GM18873 (cell line): ENCODE measurements around the gene SLC9A9.
"Not testable (repeated sequence)": the region's sequence is repeated elsewhere in the genome, so short reads cannot be mapped to it uniquely, and the experiment has no call there.

Experiments used
- ATAC-seq: cut with Tn5 transposase; IDR thresholded peaks from one replicate; pipeline ENCODE4 v1.9.1; 2021; ENCODE audit warnings: mild to moderate bottlenecking, moderate library complexity, moderate number of reproducible peaks; ENCODE audit not compliant: unreplicated experiment, low FRiP score

The SLC9A9 gene

DNA sequence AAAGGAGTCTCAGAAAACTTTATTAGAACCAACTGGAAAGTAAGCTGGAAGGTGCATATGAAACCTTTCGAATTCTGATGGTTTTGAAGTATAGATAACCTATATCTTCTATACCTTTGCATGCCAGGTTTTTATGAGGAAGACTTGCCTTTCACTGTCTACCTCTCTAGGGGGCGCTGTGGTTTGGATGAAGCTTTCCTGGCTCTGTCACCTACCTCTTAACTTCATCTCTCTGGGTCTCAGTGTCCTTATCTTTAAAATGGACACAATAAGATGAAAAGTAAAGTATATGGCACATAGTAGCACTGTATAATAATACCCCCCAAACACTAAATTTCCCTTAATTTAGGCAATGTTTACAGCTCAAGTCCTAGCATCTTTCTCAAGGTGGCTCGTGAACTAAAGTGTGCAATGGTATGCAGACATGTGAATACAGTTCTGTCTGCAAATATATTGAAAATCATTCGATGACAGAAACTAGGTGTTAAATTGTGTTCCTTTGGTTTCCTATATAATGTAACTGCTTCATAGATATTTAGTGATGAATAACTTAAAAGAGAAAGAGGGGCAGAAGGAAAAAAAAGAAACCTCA is 414.4 kb downstream of the SLC9A9 start:
- no peak for ATAC-seq

DNA sequence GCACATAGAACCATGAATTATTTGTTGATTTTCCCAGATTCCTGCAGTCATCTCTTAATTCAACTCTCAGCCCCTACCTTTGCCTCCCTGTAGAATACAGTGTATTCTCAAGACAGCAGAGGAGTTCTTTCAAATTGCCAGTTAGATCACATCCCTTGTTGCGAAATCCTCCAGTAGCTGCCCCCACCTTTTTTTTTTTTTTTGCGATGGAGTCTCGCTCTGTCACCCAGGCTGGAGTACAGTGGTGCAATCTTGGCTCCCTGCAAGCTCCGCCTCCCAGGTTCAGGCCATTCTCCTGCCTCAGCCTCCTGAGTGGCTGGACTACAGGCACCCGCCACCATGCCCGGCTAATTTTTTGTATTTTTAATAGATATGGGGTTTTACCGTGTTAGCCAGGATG is 417.0 kb downstream of the SLC9A9 start:
- not testable (repeated sequence) for ATAC-seq

DNA sequence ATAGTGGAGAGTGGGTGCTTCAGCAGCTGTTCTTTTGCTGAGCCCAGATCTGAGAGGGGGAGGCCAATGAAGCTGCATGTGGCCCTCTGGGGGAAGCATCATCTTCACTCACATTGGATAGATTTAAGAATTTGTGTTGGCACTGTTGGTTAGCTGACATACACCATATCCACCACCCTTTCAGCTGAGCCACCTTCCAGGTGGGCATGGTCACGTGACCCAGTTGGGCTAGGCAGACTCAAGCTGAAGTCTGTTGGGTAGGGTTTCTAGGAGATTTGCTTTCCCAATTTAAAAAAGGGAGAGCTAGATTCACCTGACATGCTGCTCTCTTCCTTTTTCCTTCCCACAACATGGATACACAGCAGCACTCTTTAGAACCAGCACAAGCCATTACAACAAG is 417.7 kb downstream of the SLC9A9 start:
- ATAC-seq, result no peak

DNA sequence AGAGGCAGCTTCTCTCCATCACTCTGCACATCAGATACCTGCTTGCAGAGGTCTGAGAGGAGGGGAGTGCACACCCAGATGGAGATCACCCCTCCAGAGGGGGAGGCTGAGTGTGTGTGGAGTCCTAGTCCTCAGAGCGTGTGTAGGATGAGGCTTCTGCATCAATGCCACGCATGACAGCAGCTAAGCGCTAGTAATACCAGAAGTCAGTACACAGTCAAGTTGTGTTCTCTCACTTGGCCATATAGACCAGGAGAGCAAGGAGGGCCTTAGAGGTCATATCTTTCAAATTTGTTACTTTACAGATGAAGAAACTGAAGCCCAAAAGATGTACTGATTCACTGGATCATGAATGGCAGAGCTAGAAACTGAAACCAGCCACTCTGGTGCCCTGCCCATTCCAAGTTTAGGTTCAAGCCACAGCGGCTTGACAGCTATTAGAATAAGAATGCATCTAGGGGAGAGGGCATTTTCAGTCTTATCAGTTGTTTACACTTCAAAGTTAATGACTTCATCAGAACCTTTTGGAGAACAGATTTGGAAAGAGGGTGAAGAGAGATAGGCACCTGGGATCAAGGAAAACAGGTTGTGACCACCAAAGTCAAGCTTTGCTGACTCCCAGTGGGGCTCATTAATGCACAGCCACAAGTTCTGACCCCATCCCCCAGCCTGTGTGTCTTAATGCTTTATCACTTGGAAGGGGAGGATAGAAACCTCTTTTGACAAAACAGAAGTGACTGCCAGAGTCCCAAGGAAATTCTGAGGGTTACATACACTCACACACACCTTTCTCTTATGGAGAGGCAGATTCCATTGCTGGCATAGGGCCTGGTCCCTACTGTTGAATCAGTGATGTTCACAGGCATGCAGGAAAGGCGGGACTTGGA is 418.4 kb downstream of the SLC9A9 start:
- no peak for ATAC-seq

DNA sequence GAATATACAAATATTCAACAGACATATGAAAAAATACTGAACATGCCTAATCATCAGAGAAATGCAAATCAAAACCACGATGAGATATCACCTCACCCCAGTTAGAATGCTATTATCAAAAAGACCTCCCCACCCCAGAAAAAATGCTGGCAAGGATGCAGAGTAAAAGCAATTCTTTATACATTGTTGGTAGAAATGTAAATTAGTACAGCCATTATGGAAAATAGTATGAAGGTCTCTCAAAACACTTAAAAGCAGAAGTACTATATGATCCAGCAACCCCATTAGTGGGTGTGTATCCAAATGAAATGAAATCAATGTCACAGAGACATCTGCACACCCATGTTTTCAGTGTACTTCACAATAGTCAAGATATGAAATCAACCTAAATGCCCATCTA is 420.0 kb downstream of the SLC9A9 start:
- no peak for ATAC-seq

DNA sequence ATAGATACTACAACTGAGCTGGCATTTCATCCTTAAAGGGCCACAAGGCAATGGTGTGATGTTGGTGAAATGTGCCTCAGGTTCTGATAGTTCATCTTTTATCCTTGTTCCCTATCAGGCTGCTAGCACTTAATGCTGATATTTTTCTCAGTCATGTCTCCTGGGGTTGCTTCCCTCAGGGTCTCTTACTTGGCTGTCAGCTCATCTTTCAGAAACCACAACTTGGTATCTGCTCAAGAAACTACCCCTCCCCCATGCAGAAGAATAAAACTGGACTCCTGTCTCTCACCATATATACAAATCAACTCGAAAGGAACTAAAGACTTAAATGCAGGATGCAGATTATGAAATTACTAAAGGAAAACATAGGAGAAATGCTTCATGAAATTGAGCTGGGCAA is 420.6 kb downstream of the SLC9A9 start:
- ATAC-seq, result no peak

DNA sequence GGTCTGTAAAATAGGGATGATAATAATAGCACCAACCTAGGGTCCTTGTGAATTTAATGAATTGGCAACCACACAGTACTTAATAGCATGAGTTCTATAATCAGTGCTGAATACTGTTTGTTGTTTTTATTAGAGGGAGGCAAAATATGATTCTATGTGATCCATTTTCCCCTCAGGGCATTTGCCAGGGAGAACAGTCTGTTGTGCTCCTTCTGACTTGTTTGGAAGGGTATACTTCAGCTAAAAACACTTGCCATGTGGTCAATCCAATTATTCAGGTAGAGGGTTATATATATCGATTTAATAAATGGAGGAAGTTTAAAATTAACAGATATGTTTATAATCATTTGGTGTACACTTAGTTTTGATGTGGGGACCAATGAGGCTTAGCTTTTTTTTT is 423.4 kb downstream of the SLC9A9 start:
- no peak for ATAC-seq

DNA sequence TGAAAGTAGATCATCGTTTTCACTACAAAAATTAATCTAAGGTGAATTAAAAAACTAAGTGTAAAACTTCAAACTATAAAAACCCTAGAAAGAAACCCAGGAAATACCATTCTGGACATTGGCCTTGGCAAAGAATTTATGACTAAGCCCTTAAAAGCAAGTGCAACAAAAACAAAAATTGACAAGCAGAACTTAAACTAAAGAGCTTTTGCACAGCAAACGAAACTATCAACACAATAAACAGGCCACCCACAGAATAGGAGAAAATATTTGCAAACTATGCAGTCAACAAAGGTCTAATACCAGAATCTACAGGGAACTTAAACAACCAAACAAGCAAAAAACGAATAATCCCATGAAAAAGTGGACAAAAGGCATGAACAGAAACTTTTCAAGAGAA is 426.7 kb downstream of the SLC9A9 start:
- no peak for ATAC-seq

DNA sequence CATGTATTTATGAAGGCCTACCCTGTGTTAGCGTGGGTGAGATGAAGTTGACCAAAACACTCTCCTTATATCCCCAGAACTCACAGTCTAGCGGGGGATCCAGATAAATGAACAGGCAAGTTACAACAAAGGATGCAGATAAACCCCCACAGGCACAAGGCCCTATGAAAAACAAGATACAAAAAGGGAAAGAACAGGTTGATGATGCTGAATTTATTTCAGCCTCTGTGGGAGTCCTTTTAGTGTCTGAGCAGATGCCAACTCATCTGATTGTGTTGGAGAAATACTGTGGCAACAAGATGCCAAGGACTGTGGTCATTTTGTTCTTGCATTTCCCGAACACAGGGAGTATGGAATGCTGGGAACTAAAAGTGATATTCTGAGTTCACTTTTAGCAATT is 428.7 kb downstream of the SLC9A9 start:
- no peak for ATAC-seq

DNA sequence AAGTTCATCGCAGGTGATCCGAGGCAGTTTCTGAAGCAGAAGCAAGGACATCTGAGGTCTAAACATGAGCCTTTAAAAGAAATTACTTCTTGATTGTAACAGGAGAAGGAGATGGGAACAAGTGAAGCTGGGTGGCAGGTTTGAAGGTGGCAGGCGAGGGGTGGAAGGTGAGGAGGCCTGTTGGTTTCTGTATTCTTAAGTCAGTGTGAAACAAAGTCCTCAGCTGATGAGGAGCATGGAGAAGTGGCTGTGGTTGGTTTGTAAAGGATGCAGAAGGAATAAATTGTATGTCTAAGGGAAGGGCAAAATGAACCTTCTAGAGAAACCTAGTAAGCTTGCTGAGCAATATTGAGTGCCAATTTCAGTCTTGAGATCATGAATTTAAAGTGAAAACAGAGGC is 429.9 kb downstream of the SLC9A9 start:
- no peak for ATAC-seq

DNA sequence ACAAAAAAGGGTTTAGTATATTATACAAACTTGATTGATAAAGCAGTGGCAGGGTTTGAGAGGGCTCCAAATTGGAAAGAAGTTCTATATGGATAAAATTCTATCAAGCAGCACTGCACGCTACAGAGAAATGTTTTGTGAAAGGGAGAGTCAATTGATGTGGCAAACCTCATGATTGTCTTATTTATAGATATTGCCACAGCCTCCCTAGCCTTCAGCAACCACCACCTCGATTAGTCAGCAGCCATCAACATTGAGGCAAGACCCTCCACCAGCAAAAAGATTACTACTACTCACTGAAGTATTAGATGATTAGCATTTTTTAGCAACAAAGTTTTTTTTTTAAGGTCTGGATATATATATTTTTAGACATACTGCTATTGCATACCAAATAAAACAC is 432.0 kb downstream of the SLC9A9 start:
- ATAC-seq, result no peak

DNA sequence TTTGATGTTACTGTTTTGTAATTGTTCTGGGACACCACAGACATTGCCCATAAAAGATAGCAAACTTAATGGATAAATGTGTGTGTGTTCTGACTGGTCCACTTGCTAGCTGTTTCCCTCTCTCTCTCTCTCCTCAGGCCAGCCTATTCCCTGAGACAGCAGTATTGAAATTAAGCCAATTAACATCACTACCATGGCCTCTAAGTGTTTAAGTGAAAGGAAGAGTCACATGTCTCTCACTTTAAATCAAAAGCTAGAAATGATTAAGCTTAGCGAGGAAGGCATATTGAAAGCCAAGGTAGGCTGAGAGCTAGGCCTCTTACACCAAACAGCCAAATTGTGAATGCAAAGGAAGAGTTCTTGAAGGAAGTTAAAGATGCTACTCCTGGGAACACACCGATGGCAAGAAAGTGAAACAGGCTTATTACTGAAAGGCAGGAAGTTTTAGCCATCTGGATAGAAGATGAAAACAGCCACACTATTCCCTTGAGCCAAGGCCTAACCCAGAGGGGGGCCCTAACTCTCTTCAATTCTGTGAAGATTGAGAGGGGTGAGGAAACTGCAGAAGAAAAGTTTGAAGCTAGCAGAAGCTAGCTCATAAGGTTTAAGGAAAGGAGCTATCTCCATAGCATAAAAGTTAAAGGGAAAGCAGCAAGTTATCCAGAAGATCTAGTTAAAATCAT is 433.6 kb downstream of the SLC9A9 start:
- ATAC-seq, result no peak

DNA sequence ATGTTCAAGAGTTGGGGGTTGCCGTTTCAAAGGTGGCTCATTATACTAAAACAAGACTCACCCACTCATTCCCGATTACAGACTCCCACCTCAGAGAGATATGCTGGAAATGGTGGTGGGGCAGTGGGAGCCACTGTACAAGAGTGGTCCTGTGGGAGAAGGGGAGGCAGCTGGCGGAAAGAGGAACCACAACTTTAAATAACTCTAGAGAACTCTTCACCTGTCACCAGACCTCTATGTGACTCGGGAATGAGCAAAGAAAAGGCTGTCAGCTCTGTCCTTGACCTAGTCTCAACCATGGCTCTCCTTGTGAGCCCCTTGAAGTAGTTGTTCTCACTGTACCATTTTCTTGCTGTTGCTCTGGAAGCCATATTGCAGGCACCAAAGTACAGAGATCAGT is 434.9 kb downstream of the SLC9A9 start:
- ATAC-seq, result no peak

DNA sequence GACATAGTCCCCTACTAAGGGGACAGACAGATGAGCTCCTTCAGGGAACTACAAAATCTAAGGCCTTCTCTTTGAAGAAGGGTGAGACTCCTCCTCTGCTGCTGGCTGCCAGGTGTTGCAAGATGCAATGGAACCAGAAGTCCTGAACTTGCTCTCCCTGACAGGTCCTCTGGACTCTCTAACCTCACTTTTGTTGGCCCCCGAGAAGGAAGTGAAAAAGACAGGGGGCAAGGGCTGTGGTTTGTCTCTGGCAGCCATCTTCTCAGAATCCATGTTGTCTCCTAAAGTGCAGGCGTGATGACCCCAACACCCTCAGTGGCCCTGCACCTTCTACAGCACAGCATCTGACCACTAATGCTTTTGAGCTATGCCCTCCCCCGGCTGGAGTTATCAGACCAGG is 436.2 kb downstream of the SLC9A9 start:
- no peak for ATAC-seq

DNA sequence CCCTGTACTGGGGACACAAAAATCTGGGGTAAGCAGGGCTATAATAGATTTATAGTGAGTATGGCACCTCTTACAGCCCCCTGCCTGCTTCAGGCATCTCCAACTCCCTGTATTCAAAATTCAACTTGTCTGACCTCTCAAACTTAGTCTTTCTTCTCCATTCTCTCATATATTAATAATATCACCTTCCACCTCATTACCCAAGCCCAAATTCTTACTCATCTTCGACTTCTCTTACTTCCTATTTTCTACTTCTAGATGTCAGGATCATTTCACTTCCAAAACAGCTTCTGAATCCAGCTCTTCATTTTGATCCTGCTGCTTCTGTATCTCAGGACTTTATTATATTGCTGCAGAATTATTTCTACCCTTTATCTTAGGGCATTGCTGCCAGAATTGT is 438.0 kb downstream of the SLC9A9 start:
- no peak for ATAC-seq

DNA sequence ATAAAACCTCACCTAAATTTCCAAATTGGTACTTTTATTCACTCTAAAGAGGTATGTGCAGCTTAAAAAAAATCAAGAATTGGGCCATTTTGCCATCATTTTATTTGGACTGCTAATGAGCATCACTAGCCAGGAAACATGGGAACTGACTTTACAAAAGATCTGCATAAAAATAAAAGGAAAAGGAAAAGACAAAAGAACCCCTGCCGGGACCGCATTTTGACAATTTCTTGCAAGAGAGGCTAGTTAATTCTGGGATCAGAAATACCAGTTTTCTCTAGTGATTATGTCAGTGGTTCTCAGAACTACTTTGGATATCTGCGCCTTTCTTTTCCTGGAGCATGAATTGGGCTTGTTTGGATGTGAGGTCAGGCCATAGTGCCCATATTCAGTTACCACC is 439.5 kb downstream of the SLC9A9 start:
- no peak for ATAC-seq

DNA sequence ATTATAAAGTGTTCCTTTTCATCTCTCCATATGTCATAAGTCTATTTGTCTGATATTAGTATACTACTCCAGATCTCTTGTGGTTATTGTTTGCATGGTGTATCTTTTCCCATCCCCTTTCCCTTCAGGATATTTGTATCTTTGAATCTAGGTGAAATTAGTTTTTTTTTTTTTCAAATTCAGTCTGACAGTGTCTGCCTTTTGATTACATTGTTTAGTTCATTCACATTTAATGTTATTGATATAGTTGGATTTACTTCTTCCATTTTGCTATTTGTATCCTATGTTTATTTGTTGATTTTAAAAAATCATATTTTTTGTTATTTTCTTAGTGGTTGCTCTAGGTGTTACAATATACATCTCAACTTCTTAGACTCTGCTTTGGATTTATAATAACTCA is 445.7 kb downstream of the SLC9A9 start:
- ATAC-seq, result no peak

DNA sequence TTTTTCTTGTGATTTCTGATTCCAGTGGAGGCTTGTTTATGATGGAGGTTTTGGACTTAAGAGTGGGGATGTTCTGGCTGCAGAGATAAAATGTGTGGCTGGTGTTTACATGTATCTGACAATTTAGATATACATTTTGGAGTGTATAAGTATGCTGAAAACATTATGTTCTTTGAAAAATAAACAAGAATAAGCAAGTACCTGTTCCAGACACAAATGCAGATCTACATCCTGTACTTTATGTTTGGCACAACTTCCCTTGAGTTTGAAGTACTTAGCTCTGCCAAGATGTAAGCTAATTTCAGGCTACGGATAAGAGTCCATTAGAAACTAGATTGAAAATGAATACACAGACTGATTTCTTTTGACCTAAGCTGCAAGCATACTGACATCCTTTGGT is 451.5 kb downstream of the SLC9A9 start:
- ATAC-seq, result no peak

DNA sequence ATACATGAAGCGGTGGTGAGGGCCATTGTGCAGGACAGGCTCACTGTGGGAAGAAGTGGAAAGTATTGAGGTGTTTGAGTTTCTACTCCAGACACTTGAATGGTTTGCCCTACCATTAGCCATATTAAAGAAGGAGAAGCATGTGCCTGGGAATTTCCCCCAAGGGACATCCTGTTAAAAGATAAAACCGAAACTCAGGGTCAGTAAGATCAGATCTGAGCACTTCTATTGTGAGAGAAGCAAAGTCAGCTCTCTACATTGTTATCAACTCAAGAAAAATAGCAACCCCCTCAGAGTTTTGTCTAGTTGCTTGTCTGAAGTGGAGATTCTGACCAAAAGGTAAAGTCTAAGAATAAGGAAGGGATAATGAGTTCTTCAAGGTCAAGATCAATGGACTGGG is 458.9 kb downstream of the SLC9A9 start:
- no peak for ATAC-seq

DNA sequence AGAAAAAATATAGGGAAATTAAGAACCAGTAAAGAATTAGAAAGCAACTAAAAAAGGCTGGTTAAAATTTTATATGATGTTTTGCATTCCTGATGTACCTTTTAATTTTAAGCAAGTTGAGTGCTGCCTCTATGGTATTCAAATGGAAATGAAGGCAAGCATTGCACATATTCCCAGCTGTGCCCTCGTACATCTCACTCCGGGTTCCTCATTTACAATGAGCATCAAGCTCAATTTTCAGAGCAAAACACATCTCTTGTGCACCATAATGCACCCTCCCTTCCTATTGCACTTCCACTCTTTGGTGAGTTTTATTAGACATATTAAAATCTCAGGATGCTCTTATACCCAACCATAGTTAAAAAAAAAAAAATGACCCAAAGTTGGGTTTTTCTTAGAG is 460.8 kb downstream of the SLC9A9 start:
- ATAC-seq, result no peak

DNA sequence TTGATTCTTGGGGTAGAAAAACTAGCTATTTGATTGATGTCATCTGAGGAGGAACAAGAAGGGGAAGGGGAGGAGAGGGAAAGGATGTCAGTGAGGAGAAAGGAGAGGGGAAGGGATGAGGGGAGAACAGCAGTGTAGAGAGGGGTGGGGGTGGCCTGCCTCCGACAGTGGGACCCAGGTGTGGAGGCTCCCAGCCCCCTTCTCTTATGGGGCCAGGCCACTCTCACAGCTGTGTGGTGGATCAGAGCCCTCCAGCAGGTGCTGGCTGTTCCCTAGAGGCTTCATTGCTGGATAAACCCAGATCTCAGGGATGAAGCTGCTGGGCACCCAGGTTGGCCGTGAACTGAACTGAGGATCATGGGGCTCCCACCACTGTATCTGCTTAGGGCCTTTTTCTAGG is 464.2 kb downstream of the SLC9A9 start:
- no peak for ATAC-seq

DNA sequence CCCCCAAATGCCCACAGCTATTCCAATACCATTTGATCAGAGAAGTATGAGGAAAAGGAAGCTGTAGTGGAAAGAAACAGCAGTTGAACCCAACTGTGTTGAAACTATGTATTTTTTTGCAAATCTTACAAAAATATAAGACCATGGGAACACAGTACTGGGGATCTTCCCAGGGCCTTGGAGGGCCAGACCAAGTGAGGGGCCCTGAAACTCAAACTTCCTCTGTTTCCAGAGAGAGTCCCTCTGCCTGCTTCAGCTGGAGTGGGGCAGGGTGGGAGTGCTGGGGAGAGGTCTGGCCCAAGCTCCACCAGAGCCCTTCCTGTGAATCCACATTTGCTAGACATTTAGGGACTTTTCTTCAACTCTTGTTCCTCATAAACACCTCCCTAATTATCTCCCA is 464.8 kb downstream of the SLC9A9 start:
- ATAC-seq, result no peak
